ENCODE results near the gene FHAD1. TPM values are rescaled to one million over a fixed set of nuclear protein-coding genes. Genes with fewer than 3 reads are reported as not detected.

The FHAD1 gene
- total RNA-seq, 1 experiment from 2014 or later: 1.9 TPM

DNA sequence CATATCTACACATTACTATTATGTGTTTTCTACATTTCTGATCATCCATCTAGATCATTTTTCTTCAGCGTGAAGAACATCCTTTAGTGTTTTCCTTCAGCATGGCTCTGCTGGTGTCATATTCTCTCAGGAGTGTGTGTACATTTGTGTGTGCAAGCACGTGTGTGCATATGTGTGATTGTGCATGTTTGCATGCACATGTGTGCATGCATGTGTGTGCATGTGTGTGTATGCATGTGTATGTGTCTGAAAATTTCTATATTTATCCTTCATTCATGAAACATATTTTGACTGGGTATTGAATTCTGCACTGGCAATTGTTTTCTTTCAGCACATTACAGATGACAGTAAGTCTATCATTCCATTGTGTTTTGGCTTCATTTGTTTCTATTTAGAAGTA is 74.6 kb downstream of the FHAD1 start:
- no peaks in the 10 kb centered on the region; a peak in 1 of 7 replicates for H3K36me3 Mint-ChIP-seq (ENCODE audit: insufficient read depth in 1 of 3, low read depth in 3 of 3)
- no peaks in the 10 kb centered on the region for H3K79me2 ChIP-seq (ENCODE audit: insufficient read depth, low read length)
- H3K56ac ChIP-seq (ENCODE audit: insufficient read length, low read depth, low read length): no peak overlapping the region
- H3K27me3 Mint-ChIP-seq (ENCODE audit: low read depth): peaks cover 14% of the 10 kb centered on the region
- no peak overlapping the region for H2AFZ ChIP-seq (ENCODE audit: low read length)
- H2BK5ac ChIP-seq (ENCODE audit: insufficient read length, low read length): no peak overlapping the region
- no peak overlapping the region for H3K4me2 ChIP-seq (ENCODE audit: insufficient read depth, insufficient read length, low read length)
- no peaks in the 10 kb centered on the region for H3K27me3 ChIP-seq (ENCODE audit: insufficient read depth, low read length)
- TF ChIP-seq, protein P1, sequence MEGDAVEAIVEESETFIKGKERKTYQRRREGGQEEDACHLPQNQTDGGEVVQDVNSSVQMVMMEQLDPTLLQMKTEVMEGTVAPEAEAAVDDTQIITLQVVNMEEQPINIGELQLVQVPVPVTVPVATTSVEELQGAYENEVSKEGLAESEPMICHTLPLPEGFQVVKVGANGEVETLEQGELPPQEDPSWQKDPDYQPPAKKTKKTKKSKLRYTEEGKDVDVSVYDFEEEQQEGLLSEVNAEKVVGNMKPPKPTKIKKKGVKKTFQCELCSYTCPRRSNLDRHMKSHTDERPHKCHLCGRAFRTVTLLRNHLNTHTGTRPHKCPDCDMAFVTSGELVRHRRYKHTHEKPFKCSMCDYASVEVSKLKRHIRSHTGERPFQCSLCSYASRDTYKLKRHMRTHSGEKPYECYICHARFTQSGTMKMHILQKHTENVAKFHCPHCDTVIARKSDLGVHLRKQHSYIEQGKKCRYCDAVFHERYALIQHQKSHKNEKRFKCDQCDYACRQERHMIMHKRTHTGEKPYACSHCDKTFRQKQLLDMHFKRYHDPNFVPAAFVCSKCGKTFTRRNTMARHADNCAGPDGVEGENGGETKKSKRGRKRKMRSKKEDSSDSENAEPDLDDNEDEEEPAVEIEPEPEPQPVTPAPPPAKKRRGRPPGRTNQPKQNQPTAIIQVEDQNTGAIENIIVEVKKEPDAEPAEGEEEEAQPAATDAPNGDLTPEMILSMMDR (conservative IDR thresholded peaks at IDR 0.05): no peak
- no peak overlapping the region for H2AK5ac ChIP-seq (ENCODE audit: insufficient read length, low read length)
- H2BK20ac ChIP-seq (ENCODE audit: low read depth, low read length, poor library complexity, severe bottlenecking): no peak overlapping the region
- H4K91ac ChIP-seq (ENCODE audit: insufficient read length, low read depth, low read length): no peak overlapping the region
- H2BK120ac ChIP-seq (ENCODE audit: low read depth, low read length, poor library complexity, severe bottlenecking): no peak overlapping the region
- H3K4ac ChIP-seq (ENCODE audit: low read depth, low read length): no peak overlapping the region
- no peak overlapping the region for H3K27ac Mint-ChIP-seq
- H3K9me3 Mint-ChIP-seq: peaks cover 0 to 7% of the 10 kb centered on the region in 2 experiments; a peak in 3 of 5 replicates
- peaks cover 7% of the 10 kb centered on the region; the same call in 1 of the 2 replicates for H3K4me1 ChIP-seq (ENCODE audit: insufficient read depth, low read length)
- H3K79me1 ChIP-seq (ENCODE audit: insufficient read depth, low read depth, low read length, poor library complexity, severe bottlenecking): no peaks in the 10 kb centered on the region
- H4K5ac ChIP-seq (ENCODE audit: insufficient read length, low read depth, low read length): no peak overlapping the region
- H3K23ac ChIP-seq (ENCODE audit: insufficient read length, low read depth, low read length): no peak overlapping the region
- no peak overlapping the region for H2BK12ac ChIP-seq (ENCODE audit: insufficient read length, low read depth, low read length)
- no peak overlapping the region for H3K4me3 Mint-ChIP-seq
- no peak overlapping the region for H3K18ac ChIP-seq (ENCODE audit: insufficient read length, low read depth, low read length)
- H2BK15ac ChIP-seq (ENCODE audit: low read depth, low read length): no peak overlapping the region
- no peak overlapping the region for H3K27ac ChIP-seq (ENCODE audit: insufficient read length, low read depth, low read length)
- DNase-seq: no peak
- H3K4me1 Mint-ChIP-seq: peaks cover 22 to 27% of the 10 kb centered on the region in 2 experiments
- H3K9me3 ChIP-seq (ENCODE audit: control insufficient read depth, low read depth, low read length): no peaks in the 10 kb centered on the region
- no peaks in the 10 kb centered on the region for H4K20me1 ChIP-seq (ENCODE audit: control insufficient read depth, insufficient read depth, insufficient read length)
- H3T11ph ChIP-seq (ENCODE audit: low read length): no peak overlapping the region
- no CpG with 5 or more reads among the region's 2 CpGs for WGBS (ENCODE audit: extremely low coverage, insufficient read length, low lambda C conversion rate)
- no peak overlapping the region for H3K14ac ChIP-seq (ENCODE audit: insufficient read depth, low read length)
- no peaks in the 10 kb centered on the region for H3K23me2 ChIP-seq (ENCODE audit: insufficient read length, low read depth, low read length, poor library complexity, severe bottlenecking)
- H3K9ac ChIP-seq (ENCODE audit: extremely low read depth, insufficient read length, low read length): no peak overlapping the region
- no peak overlapping the region for H4K8ac ChIP-seq (replicated peaks; ENCODE audit: insufficient read length, low read depth, low read length)
